Activated CD4-positive, alpha-beta memory T cell treated with anti-CD3 and anti-CD28 coated beads, Interleukin-2, amount 10 ng/mL, durations not matched to agents 7 days and 5 days (primary cell): ENCODE data around the gene KCNC2. TPM values are rescaled to one million over a fixed set of nuclear protein-coding genes. Genes with fewer than 3 reads are reported as not detected.
A peak's percentile ranks its signal among the peaks of the same experiment; 100 is the strongest.

Source experiments
- CTCF ChIA-PET: fragments of 350-600 bp; sonication (Branson Sonifier 250); formaldehyde crosslinking; loops from one replicate; lab custom pipeline; 2021; ENCODE audit warnings: antibody characterized with exemption, inconsistent platforms; lab: Charles Lee
- POLR2A ChIA-PET: fragments of 350-600 bp; sonication (Branson Sonifier 250); formaldehyde crosslinking; loops from one replicate; lab custom pipeline; 2021; ENCODE audit warnings: antibody characterized with exemption; lab: Charles Lee
- DNase-seq: peaks from one replicate; pipeline ENCODE4 v3.0.0-alpha.2; 2020
- H3K27ac Mint-ChIP-seq: one replicate; pipeline ENCODE4 v1.8.0; 2021; ENCODE audit warnings: mild to moderate bottlenecking, mixed read lengths
- H3K27me3 Mint-ChIP-seq: one replicate; pipeline ENCODE4 v1.8.0; 2021; ENCODE audit warnings: mixed read lengths
- H3K36me3 Mint-ChIP-seq: one replicate; pipeline ENCODE4 v1.8.0; 2021; ENCODE audit warnings: low read depth, mixed read lengths
- H3K4me1 Mint-ChIP-seq: one replicate; pipeline ENCODE4 v1.8.0; 2021; ENCODE audit warnings: mixed read lengths
- H3K4me3 Mint-ChIP-seq: one replicate; pipeline ENCODE4 v1.8.0; 2021; ENCODE audit warnings: mild to moderate bottlenecking, mixed read lengths
- H3K9me3 Mint-ChIP-seq: one replicate; pipeline ENCODE4 v1.8.0; 2021; ENCODE audit warnings: mixed read lengths
- total RNA-seq, 2 experiments: library from RNA; stranded (reverse); gene quantifications; one replicate each; pipeline ENCODE4 v1.2.3, GENCODE V29; 2021

KCNC2 gene
- total RNA-seq, 2 experiments from 2014 or later: not detected

GRCh38 chr12:75000120-75000519 lies 209.5 kb downstream of the KCNC2 start:
- Mint-ChIP-seq H3K9me3 (no peaks in the 10 kb centered on the region), H3K27me3 (no peaks in the 10 kb centered on the region), H3K36me3 (no peaks in the 10 kb centered on the region), H3K27ac (no peak overlapping the region), H3K4me3 (no peak overlapping the region), H3K4me1 (peaks cover 8% of the 10 kb centered on the region)
- CTCF ChIA-PET: no interaction called here
- POLR2A ChIA-PET: interaction anchor here (1.4 kb wide), 1 partner anchor 102 kb away, joined by 3 read pairs; no protein-coding TSS in a partner anchor
- no peak for DNase-seq

GRCh38 chr12:74999474-74999873 lies 210.2 kb downstream of the KCNC2 start:
- ChIA-PET CTCF (no interaction called here), POLR2A (interaction anchor here (1.4 kb wide), 1 partner anchor 102 kb away, joined by 3 read pairs; no protein-coding TSS in a partner anchor)
- Mint-ChIP-seq H3K4me3 (peak overlapping the region; percentile 42), H3K9me3 (no peaks in the 10 kb centered on the region), H3K36me3 (no peaks in the 10 kb centered on the region), H3K27ac (no peak overlapping the region), H3K27me3 (no peaks in the 10 kb centered on the region), H3K4me1 (peaks cover 8% of the 10 kb centered on the region)
- no peak for DNase-seq

Other genes starting within 250 kb of the KCNC2 start
- gene CAPS2, start 120.5 kb upstream of the KCNC2 start, total RNA-seq: 1 to 10 TPM; 3.6 to 4.1 TPM
- not detected for gene GLIPR1L1, start 124.8 kb upstream of the KCNC2 start, total RNA-seq
- gene GLIPR1L2, start 181.2 kb upstream of the KCNC2 start, total RNA-seq: under 1 TPM in 1 of 2 experiments, not detected in 1; 0.35 TPM